ENCODE results near the gene RTTN. TPM values are rescaled to one million over a fixed set of nuclear protein-coding genes. Genes with fewer than 3 reads are reported as not detected.

The RTTN gene
- total and polyA plus RNA-seq, 4 donors, result 2.1 to 17.5 (median 11.8) TPM

DNA sequence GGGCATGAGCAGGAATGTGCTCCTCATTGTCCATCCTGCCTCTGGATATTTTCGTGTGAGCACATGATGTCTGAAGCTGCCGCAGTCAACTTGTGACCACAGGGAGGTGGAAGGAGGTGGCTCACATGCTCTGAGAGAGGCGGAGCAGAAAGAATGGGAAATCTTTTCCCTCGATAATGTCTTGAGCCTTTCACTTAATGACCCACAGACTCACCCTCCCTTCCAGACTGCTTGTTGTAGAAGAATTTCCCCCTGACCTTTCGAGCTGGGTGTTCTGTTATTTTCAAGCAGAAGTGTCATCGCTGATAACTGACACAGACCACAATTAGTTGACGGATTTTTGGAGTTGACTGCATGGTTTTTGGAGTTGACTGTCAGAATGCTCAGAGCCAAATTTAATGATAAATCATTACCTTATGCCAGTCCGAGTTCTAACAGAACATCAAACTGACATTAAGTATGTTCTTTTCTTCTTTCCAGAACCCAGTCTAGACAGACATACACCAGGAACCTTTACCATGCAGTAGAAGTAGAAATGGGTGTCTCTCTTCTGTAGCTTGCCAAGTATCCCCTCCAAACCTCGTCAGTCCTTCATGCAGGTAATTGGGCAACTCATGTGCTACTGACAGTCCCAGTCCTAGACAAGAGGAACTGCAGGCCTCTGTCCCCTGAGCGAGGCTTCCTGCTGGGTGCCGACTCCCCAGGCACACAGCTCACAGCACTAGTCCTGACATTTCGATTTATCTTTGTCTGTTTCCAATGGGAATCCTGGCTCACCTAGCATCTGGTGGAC lies 29.4 kb upstream of the RTTN start:
- WGBS, 2 donors, result 59 to 60% methylated on average over 12 of the region's 12 CpGs
- Histone ChIP-seq H3K4me3 (ENCODE audit: low read length in 2 of 2) (no peak overlapping the region), H3K9me3 (ENCODE audit: control insufficient read depth, low read length) (no peaks in the 10 kb centered on the region), H3K36me3 (ENCODE audit: control insufficient read depth in 1 of 2, insufficient read depth in 2 of 2, low read length in 1 of 2) (no peaks in the 10 kb centered on the region), H3K27me3 (ENCODE audit: control insufficient read depth in 1 of 2, insufficient read depth in 2 of 2, low read length in 1 of 2) (no peaks in the 10 kb centered on the region), H3K4me1 (ENCODE audit: control insufficient read depth in 1 of 2, insufficient read depth in 2 of 2, low read length in 2 of 2) (no peaks in the 10 kb centered on the region), H3K27ac (ENCODE audit: low read depth in 1 of 2, low read length in 2 of 2) (no peak overlapping the region)
- intact Hi-C loops (cut with DNase I), result no loop called here
- ATAC-seq (ENCODE audit: low FRiP score) (no peak), DNase-seq (peak in 1 of 2 donors; percentile 45)

DNA sequence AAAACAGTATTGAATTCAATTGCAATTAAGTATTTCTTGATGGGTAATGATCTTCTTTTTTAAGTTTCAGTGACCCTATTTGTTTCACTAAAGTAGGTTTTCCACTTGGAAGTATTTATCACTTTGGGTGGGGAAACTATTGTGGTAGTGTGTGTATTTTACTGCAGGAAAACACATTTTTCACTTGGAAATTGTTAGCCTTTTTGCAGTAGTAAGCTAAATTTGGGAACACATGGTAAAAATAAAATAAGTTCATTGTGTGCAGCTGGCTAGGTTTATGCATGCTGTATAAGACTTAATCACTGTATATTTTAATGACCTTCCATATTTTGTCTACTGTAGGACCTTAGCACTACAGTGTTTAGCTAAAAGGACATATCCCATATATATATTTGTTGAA lies 28.5 kb upstream of the RTTN start:
- intact Hi-C loops (cut with DNase I), result no loop called here
- Histone ChIP-seq H3K4me3 (ENCODE audit: low read length in 2 of 2) (no peak overlapping the region), H3K27ac (ENCODE audit: low read depth in 1 of 2, low read length in 2 of 2) (no peak overlapping the region), H3K9me3 (ENCODE audit: control insufficient read depth, low read length) (no peaks in the 10 kb centered on the region), H3K36me3 (ENCODE audit: control insufficient read depth in 1 of 2, insufficient read depth in 2 of 2, low read length in 1 of 2) (no peaks in the 10 kb centered on the region), H3K27me3 (ENCODE audit: control insufficient read depth in 1 of 2, insufficient read depth in 2 of 2, low read length in 1 of 2) (no peaks in the 10 kb centered on the region), H3K4me1 (ENCODE audit: control insufficient read depth in 1 of 2, insufficient read depth in 2 of 2, low read length in 2 of 2) (no peaks in the 10 kb centered on the region)
- no peak for ATAC-seq (ENCODE audit: low FRiP score)
- no peak for DNase-seq

DNA sequence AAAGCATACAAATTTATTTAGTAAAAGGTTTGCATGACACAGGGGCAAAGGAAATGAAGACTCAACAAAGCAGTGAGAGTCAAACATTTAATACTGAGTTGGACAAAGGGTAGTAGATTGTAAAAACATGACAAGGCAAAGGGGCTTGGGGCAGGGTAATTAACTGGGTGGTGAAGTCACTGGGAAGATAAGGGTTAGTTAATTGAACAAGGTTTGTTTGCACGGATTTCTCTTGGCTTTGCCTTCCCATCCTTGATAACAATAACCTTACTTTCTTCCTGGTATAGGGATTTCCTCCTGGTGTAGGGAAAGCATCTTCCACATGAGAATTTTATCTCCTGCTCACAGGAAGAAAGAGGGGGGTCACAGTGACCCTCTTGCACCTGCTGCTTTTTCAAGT lies 26.8 kb upstream of the RTTN start:
- Histone ChIP-seq H3K27ac (ENCODE audit: low read depth in 1 of 2, low read length in 2 of 2) (no peak overlapping the region), H3K36me3 (ENCODE audit: control insufficient read depth in 1 of 2, insufficient read depth in 2 of 2, low read length in 1 of 2) (no peaks in the 10 kb centered on the region), H3K4me3 (ENCODE audit: low read length in 2 of 2) (no peak overlapping the region), H3K4me1 (ENCODE audit: control insufficient read depth in 1 of 2, insufficient read depth in 2 of 2, low read length in 2 of 2) (no peaks in the 10 kb centered on the region), H3K27me3 (ENCODE audit: control insufficient read depth in 1 of 2, insufficient read depth in 2 of 2, low read length in 1 of 2) (no peaks in the 10 kb centered on the region), H3K9me3 (ENCODE audit: control insufficient read depth, low read length) (peaks cover 3% of the 10 kb centered on the region)
- DNase-seq (no peak), ATAC-seq (ENCODE audit: low FRiP score) (no peak)
- intact Hi-C loops (cut with DNase I), result no loop called here
- 41 to 54% methylated on average over 1 of the region's 1 CpG for WGBS, 2 donors

DNA sequence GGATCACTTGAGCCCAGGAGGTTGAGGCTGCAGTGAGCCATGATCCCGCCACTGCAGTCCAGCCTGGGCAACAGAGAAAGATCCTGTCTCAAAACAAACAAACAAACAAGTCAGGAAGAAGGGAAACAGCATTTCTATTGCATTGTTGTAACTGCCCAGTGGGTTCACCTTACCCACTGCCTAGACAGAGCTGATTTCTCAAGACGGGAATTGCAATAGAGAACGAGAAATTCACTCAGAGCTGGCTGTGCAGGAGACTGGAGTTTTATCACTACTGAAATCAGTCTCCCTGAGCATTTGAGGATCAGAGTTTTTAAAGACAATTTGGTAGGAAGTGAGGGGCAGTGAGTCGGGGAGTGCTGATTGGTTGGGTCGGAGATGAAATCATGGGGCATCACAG lies 24.2 kb upstream of the RTTN start:
- WGBS, 2 donors, result 88 to 92% methylated on average over 5 of the region's 5 CpGs
- Histone ChIP-seq H3K9me3 (ENCODE audit: control insufficient read depth, low read length) (peaks cover 4% of the 10 kb centered on the region), H3K4me3 (ENCODE audit: low read length in 2 of 2) (no peak overlapping the region), H3K27ac (ENCODE audit: low read depth in 1 of 2, low read length in 2 of 2) (no peak overlapping the region), H3K27me3 (ENCODE audit: control insufficient read depth in 1 of 2, insufficient read depth in 2 of 2, low read length in 1 of 2) (no peaks in the 10 kb centered on the region), H3K36me3 (ENCODE audit: control insufficient read depth in 1 of 2, insufficient read depth in 2 of 2, low read length in 1 of 2) (no peaks in the 10 kb centered on the region), H3K4me1 (ENCODE audit: control insufficient read depth in 1 of 2, insufficient read depth in 2 of 2, low read length in 2 of 2) (no peaks in the 10 kb centered on the region)
- DNase-seq, result no peak
- no peak for ATAC-seq (ENCODE audit: low FRiP score)
- intact Hi-C loops (cut with DNase I), result loop anchor here in 1 of 2 donors (10.0 kb wide), 1 partner anchor 45 kb away; no protein-coding TSS in a partner anchor

DNA sequence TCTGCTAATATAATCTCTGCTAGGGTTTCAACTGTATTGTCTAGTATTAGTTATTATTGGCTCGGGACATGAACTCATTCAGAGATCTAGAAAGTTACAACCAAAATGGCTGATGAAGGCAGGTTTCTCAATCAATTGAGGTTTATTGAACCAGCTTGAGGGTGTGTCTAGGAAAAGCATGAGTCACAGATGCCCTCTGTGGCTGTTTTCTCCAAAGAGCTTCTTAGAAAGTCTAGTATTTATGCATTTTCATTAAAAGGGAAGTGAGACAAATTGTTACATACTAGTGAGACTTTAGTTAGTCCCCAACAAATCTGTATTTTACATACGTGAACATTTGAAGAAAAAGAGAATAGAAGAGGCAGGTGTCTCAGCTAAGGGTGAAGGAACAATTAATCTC lies 23.0 kb upstream of the RTTN start:
- peaks cover 4% of the 10 kb centered on the region for H3K9me3 ChIP-seq (ENCODE audit: control insufficient read depth, low read length)
- intact Hi-C loops (cut with DNase I), result loop anchor here in 1 of 2 donors (10.0 kb wide), 1 partner anchor 46 kb away; no protein-coding TSS in a partner anchor
- 40 to 43% methylated on average over 2 of the region's 2 CpGs for WGBS, 2 donors
- no peak overlapping the region for H3K4me3 ChIP-seq (ENCODE audit: low read length in 2 of 2)
- no peaks in the 10 kb centered on the region for H3K4me1 ChIP-seq (ENCODE audit: control insufficient read depth in 1 of 2, insufficient read depth in 2 of 2, low read length in 2 of 2)
- DNase-seq (no peak), ATAC-seq (ENCODE audit: low FRiP score) (no peak)
- no peaks in the 10 kb centered on the region for H3K36me3 ChIP-seq (ENCODE audit: control insufficient read depth in 1 of 2, insufficient read depth in 2 of 2, low read length in 1 of 2)
- no peaks in the 10 kb centered on the region for H3K27me3 ChIP-seq (ENCODE audit: control insufficient read depth in 1 of 2, insufficient read depth in 2 of 2, low read length in 1 of 2)
- no peak overlapping the region for H3K27ac ChIP-seq (ENCODE audit: low read depth in 1 of 2, low read length in 2 of 2)

DNA sequence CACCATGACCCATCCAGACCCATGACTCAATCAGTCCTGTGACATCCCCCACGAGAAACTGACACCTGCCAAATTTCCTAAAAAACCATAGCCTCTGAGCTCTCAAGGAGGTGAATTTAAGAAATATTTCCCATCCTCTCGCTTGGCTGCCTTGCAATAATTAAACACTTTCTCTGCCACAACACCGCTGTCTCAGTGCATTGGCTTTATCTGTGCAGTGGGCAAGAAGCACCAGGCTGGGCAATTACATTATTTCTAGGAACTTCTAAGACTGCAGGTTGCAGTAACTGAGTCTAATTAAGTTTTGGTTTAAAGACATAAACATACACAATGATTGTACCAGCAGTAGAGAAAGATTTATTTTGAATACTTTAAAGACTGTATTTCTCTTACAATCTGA lies 22.0 kb upstream of the RTTN start:
- peaks cover 4% of the 10 kb centered on the region for H3K9me3 ChIP-seq (ENCODE audit: control insufficient read depth, low read length)
- WGBS, 2 donors, result 56 to 69% methylated on average over 3 of the region's 3 CpGs
- H3K36me3 ChIP-seq (ENCODE audit: control insufficient read depth in 1 of 2, insufficient read depth in 2 of 2, low read length in 1 of 2), result no peaks in the 10 kb centered on the region
- no peak overlapping the region for H3K27ac ChIP-seq (ENCODE audit: low read depth in 1 of 2, low read length in 2 of 2)
- intact Hi-C loops (cut with DNase I), result loop anchor here in 1 of 2 donors (10.0 kb wide), 1 partner anchor 47 kb away; no protein-coding TSS in a partner anchor
- DNase-seq (no peak), ATAC-seq (ENCODE audit: low FRiP score) (no peak)
- H3K27me3 ChIP-seq (ENCODE audit: control insufficient read depth in 1 of 2, insufficient read depth in 2 of 2, low read length in 1 of 2), result no peaks in the 10 kb centered on the region
- H3K4me3 ChIP-seq (ENCODE audit: low read length in 2 of 2), result no peak overlapping the region
- H3K4me1 ChIP-seq (ENCODE audit: control insufficient read depth in 1 of 2, insufficient read depth in 2 of 2, low read length in 2 of 2), result no peaks in the 10 kb centered on the region

DNA sequence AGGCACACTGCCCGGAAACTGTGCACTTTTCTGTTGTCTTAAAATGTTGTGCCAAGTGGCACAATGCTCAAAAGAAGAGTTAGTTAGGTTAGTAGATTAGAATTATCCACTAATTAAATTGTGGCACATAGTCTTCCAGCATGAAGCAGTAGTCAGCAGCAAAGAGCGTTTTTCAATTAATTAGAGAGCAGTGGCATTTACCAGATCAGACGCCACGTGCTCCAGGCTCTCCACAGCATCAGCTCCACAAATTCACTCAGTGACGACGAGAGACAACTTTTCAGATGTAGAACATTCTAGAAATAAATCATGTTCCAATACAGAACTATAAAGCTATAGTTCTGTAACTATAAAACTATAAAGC lies 16.4 kb upstream of the RTTN start:
- ATAC-seq (ENCODE audit: low FRiP score), result no peak
- DNase-seq, result no peak
- intact Hi-C loops (cut with DNase I), result loop anchor here in 1 of 2 donors (10.0 kb wide), 1 partner anchor 53 kb away; no protein-coding TSS in a partner anchor
- Histone ChIP-seq H3K4me1 (ENCODE audit: control insufficient read depth in 1 of 2, insufficient read depth in 2 of 2, low read length in 2 of 2) (no peaks in the 10 kb centered on the region), H3K4me3 (ENCODE audit: low read length in 2 of 2) (no peak overlapping the region), H3K9me3 (ENCODE audit: control insufficient read depth, low read length) (no peaks in the 10 kb centered on the region), H3K27ac (ENCODE audit: low read depth in 1 of 2, low read length in 2 of 2) (no peak overlapping the region), H3K36me3 (ENCODE audit: control insufficient read depth in 1 of 2, insufficient read depth in 2 of 2, low read length in 1 of 2) (no peaks in the 10 kb centered on the region), H3K27me3 (ENCODE audit: control insufficient read depth in 1 of 2, insufficient read depth in 2 of 2, low read length in 1 of 2) (no peaks in the 10 kb centered on the region)
- WGBS, 2 donors, result 60 to 69% methylated on average over 6 of the region's 6 CpGs

DNA sequence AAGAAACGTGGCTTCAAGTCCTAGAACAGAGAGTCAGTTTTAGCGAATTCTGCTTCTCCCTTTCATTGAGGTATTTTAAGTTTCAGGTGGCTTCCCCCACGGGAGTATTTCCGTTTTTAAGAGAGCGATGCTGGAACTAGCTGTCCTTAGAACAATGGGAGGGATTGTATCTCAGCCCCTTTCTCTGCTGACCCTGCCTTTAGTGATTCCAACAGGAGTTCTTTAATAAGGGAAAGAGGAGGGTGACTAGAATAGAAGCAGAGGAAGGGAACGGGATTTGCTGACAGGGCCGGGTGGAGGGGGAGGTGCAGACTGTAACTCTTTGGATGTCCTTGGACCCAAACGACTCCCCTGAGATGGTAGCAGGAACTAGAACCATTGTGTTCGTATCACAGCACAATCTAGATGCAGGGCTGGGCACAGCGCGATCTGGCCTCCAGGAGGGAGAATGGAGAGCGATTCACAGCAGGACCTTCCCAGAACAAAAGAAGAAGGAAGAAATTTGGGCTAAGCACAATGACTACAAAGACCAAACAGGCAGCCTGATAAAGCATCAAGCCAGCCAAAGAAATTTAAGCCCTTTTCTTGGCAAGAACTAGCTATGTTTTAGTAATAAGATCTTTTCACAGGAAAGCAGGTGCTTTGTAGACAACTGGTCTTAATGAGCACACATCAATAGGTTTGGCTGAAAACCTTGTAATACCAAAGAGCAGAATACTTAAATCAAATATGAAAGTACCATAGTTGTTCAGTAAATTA lies 15.8 kb upstream of the RTTN start:
- 26 to 33% methylated on average over 12 of the region's 12 CpGs for WGBS, 2 donors

More for the DNA sequence above, 15.8 kb upstream of the RTTN start:
- H3K4me3 ChIP-seq (ENCODE audit: low read length in 2 of 2), result no peak overlapping the region
- no peaks in the 10 kb centered on the region for H3K9me3 ChIP-seq (ENCODE audit: control insufficient read depth, low read length)
- intact Hi-C loops (cut with DNase I), result loop anchor here in 1 of 2 donors (10.0 kb wide), 1 partner anchor 53 kb away; no protein-coding TSS in a partner anchor
- no peak for ATAC-seq (ENCODE audit: low FRiP score)
- no peaks in the 10 kb centered on the region for H3K4me1 ChIP-seq (ENCODE audit: control insufficient read depth in 1 of 2, insufficient read depth in 2 of 2, low read length in 2 of 2)
- no peak overlapping the region for H3K27ac ChIP-seq (ENCODE audit: low read depth in 1 of 2, low read length in 2 of 2)
- no peaks in the 10 kb centered on the region for H3K27me3 ChIP-seq (ENCODE audit: control insufficient read depth in 1 of 2, insufficient read depth in 2 of 2, low read length in 1 of 2)
- peak in 1 of 2 donors; percentile 30 for DNase-seq
- H3K36me3 ChIP-seq (ENCODE audit: control insufficient read depth in 1 of 2, insufficient read depth in 2 of 2, low read length in 1 of 2), result no peaks in the 10 kb centered on the region
